Forelimb muscle (tissue), 1 donor: ENCODE results near the gene TIMD4. TPM values are rescaled to one million over a fixed set of nuclear protein-coding genes. Genes with fewer than 3 reads are reported as not detected.

ENCODE experiments used
- DNase-seq: peaks from one replicate; pipeline ENCODE4 v3.0.0-alpha.2; 2013; ENCODE audit warnings: low read depth
- polyA plus RNA-seq: library from polyadenylated mRNA; unstranded; fragments of 120-200 nt; gene quantifications from one replicate; pipeline ENCODE4 v1.2.1, GENCODE V29; 2013; ENCODE audit not compliant: insufficient read length

Gene TIMD4
- polyA plus RNA-seq, 1 donor: 1.1 TPM

DNA sequence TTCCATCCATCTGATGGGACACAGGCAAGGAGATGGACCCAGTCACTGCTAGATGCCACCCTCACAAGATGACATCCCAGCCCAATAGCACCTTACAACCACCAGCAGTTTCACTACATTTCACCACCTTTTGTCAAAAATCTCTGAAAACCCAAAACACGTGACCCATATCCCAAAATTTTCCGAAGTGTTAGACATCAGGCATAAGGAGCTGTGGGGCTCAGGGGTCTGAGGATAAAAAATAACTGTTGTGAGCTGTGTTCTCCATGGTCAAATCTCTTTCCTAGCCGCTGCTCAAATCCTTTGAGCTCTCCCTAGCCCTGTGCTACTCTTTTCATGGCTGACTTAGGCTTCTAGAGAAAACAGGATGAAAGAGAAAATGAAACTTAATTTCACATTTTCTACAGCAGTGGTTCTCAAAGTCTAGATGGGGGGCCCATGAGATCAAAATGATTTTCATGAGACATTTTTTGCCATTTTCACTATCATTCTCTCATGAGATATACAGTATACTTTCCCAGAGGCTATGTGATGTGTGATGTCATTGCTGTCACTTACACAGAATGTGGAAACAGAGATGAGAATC, 40.7 kb downstream of the TIMD4 start:
- DNase-seq: no peak

- DNase-seq: no peak
Measured at GRCh38 chr5:156920861-156921431, 42.1 kb downstream of the TIMD4 start.

DNA sequence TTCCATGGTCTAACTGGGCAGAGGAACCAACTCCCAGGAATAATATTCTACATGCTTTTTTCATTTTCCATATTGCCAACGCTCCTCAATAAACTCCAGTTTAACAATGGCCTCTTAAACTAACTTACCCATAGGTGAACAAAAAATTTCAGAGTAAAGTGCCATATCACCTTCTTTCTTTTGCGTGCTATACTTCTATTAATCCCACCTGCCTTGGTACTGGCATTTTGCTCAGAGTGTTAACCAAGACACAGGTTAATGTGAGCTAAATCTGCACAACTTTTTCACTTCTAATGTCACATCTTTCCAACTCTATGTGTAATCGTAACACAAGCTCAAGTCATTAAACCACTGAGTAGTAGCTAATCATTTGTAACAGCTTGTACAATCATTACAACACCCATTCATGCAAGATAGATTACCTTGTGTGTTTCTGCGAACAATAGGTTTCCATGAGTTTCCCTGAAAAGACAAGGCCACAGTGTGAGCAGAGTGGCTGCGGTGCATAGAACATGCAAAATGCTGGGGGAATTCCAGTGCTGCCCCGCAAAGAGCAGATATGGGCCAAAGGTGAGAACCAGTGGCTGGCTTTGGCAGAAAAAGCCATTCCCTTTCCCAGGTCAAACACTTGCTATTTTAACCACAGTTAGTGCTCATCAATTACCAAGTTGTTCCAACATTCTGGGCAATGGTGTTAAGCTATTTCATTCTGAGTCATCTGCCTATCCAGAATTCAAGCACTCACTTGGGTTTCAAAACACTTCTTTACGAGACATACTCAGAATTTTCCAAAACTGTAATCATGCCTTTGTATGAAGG, 42.8 kb downstream of the TIMD4 start:
- no peak for DNase-seq

DNA sequence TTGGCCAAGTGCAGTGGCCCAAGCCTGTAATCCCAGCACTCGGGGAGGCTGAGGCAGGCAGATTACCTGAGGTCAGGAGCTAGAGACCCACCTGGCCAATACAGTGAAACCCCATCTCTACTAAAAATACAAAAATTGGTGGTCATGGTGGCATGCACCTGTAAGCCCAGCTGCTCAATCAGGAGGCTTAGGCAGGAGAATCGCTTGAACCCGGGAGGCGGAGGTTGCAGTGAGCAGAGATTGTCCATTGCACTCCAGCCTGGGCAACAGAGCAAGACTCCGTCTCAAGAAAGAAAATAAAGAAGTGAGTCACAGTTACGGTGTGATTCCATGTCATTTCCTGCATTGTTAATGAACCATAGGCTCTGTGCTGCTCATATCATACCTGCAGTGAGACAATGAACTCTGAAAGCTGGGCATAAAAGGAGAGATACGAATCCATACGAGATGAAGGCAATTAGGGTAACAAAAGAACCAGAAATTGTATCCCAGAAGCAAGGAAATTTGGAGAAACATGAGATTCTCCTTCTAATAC, 44.6 kb downstream of the TIMD4 start:
- DNase-seq: no peak

DNA sequence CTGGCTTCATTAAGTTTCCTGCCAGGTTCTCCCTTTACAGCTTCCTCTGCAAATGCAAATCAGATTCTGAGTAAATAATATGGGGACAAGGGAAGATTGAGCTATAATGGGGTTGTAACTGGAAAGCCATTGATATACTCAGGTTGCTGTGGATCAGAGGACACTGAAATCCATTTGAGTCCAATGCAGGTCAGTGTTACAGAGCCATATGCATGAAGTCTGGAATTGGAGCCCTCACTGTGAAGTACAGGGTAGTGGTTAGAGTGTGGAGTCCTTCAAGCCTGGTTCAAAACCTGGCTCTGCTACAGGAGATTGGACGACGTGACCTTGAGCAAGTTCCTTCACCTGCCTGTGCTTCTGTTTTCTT, 48.7 kb downstream of the TIMD4 start:
- no peak for DNase-seq

DNA sequence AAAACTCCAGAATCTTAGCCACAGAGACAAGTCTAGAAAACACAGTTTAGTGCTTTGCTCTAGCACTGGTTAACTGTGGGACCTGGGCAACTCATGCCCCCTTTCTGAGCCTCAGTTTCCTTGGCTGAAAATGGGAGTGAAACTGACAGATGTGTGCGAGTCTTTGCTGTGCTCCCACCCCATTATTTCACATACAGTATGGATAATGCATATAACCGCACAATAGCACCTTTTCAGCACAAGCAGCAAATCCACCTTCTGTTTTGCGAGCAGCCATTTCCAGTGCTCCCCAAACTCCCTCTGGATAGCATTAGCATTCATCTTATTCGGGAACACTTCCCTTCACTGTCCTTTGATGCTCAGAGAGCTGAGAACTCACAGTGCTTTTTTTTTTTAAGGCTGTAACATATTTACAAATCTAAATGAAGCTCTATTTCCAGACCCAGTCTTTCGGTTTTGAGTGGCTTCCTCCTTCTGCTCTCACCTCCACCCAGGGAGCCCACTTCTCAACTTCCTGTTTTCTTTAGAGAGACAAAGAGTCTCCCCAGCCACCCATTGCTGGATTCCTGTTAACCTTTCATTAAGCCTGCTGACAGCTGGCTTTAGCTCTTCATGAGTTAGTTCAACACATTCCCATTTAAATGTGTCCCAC, 49.2 kb downstream of the TIMD4 start:
- DNase-seq: no peak

DNA sequence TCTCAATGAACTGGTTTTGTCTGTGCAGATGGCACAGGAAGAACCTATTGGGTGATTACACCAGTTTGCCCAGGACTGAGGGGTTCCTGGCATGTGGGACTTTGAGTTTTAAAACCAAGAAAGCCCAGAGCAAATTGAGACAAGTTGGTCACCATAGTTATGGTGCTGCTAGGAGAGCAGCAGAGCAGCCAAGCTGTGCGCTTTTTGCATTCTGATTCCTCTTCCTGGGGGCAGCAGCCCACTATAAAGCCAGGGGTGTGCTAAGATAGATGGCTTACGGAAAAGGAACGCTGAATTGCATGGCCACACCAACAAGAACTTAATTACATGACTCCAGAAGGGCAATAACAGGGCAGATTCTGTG, 49.7 kb downstream of the TIMD4 start:
- DNase-seq: no peak

DNA sequence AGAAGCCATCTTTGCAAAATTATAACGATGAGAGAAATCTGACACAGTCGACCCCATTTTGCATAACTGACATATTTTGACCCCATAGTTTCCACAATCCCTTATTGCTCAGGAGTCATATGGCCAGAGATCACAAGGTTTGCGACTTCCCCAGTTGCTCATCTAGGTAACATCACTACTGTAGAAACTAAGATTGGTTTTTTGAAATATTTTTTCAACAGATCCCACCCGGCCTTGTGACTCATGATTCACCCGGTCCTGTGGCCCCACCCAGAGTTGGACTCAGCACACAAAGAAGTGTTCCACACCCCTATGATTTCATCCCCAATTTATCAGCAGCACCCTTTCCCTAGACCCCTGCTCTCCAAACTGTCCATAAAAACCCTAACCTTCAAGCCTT, 50.2 kb downstream of the TIMD4 start:
- DNase-seq: no peak

DNA sequence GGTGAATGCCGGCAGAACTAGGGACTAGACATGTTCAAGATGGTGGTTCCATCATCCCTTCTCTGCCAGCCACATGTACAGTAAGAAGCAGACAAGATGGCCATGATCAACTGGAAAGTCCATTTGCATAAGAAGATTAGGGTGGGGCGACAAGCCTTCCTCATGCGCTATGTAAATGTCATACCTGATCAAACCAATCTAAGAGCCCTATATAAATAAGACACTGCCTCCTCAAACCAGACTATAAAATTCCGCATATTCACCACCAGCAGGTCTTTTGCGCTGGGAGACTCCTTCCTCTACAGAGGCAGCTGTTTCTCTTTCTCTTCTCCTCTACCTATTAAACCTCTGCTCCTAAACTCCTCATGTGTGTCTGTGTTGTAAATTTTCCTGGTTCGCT, 53.8 kb downstream of the TIMD4 start:
- DNase-seq: no peak

DNA sequence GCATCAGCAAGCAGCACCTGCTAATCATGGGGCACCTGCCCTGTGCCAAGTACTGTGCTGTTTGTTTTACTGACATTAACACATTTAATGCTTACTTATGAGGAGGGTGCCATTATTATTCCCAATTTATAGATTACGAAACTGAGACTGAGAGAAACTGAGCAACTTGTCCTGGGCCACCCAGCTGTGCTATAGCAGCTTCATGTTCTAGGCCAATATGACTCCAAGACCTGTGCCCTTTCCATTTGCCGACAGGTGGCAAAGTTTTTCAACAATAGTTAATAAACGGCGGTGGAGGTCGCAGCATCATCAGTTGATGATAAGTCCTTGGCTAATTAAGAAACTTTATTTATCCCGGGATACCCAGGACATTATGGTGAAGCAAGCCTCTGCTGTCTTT, 55.4 kb downstream of the TIMD4 start:
- no peak for DNase-seq

DNA sequence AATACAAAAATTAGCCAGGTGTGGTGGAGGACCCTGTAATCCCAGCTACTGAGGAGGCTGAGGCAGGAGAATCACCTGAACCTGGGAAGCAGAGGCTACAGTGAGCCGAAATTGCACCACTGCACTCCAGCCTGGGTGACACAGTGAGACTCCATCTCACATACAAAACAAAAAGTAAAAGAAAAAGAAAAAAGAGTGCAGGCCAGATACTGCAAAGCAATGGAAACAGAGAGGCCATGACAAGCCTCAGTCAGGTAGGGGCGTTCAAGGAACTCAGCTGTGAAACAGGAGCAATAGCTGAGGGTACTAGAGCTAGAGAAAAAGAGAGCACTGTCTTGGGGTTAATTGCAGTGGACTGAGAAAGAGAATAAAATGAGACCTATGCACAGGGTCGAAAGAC, 56.2 kb downstream of the TIMD4 start:
- no peak for DNase-seq

- no peak for DNase-seq
Measured at GRCh38 chr5:156896546-156896945, 66.5 kb downstream of the TIMD4 start.

GRCh38 chr5:156893517-156893916, 69.5 kb downstream of the TIMD4 start:
- DNase-seq: no peak

GRCh38 chr5:156892864-156893263, 70.2 kb downstream of the TIMD4 start:
- DNase-seq: no peak

- no peak for DNase-seq
Measured at GRCh38 chr5:156892223-156892622, 70.8 kb downstream of the TIMD4 start.

GRCh38 chr5:156888520-156888919, 74.5 kb downstream of the TIMD4 start:
- DNase-seq: no peak

- DNase-seq: no peak
Measured at GRCh38 chr5:156883316-156883875, 79.6 kb downstream of the TIMD4 start.

- DNase-seq: no peak
Measured at GRCh38 chr5:156879665-156880285, 83.3 kb downstream of the TIMD4 start.

- DNase-seq: no peak
Measured at GRCh38 chr5:156871212-156871611, 91.8 kb downstream of the TIMD4 start.

GRCh38 chr5:156870498-156870839, 92.6 kb downstream of the TIMD4 start:
- DNase-seq: no peak
